Thoracic aorta (tissue), 2 donors: ENCODE data around the gene SLC1A1. TPM values are rescaled to one million over a fixed set of nuclear protein-coding genes. Genes with fewer than 3 reads are reported as not detected.

Experiments
- ATAC-seq: fragments of 150-250 bp; one replicate; pipeline ENCODE4 v1.8.0; 2017; ENCODE audit warnings: low read depth; ENCODE audit not compliant: insufficient number of reproducible peaks, low FRiP score
- DNase-seq: peaks from one replicate; pipeline ENCODE4 v3.0.0-alpha.2; 2020; ENCODE audit warnings: low spot score
- H3K27ac ChIP-seq, 2 donors: fragments of 200-600 bp; sonication (generic); 1 replicate in 1 of 2; 2 replicates in 1 of 2; pipeline ENCODE4 v1.5.1; 2016; ENCODE audit warnings: mild to moderate bottlenecking in 2 of 2, moderate library complexity in 2 of 2
- H3K27me3 ChIP-seq: fragments of 200-600 bp; sonication (generic); replicated peaks from 2 replicates; pipeline ENCODE4 v1.6.0; 2016; ENCODE audit warnings: mild to moderate bottlenecking; ENCODE audit not compliant: insufficient read depth
- H3K36me3 ChIP-seq: fragments of 200-600 bp; sonication (generic); one replicate; pipeline ENCODE4 v1.5.1; 2016
- H3K4me1 ChIP-seq, 2 donors: fragments of 200-600 bp; sonication (generic); 1 replicate in 1 of 2; 2 replicates in 1 of 2; pipeline versions ENCODE4 v1.5.1 to v1.6.0; 2016; ENCODE audit warnings: low read depth in 2 of 2, mild to moderate bottlenecking in 1 of 2; ENCODE audit not compliant: control insufficient read depth in 1 of 2
- H3K4me3 ChIP-seq: fragments of 200-600 bp; sonication (generic); 2 replicates; pipeline ENCODE4 v1.5.1; 2016; ENCODE audit warnings: mild to moderate bottlenecking
- H3K9me3 ChIP-seq: fragments of 200-600 bp; sonication (generic); 2 replicates; pipeline ENCODE4 v1.5.1; 2016
- CTCF ChIP-seq: fragments of 200-600 bp; sonication (generic); IDR thresholded peaks from one replicate; pipeline ENCODE4 v1.5.1; 2019; ENCODE audit warnings: antibody characterized with exemption
- total RNA-seq, 2 donors: library from RNA; depleted of rRNA; stranded (reverse); fragments of >200 nt; gene quantifications; one replicate each; pipeline versions ENCODE4 v1.1.0 to v1.2.3, GENCODE V29; 2016

SLC1A1 gene
- total RNA-seq, 2 donors from 2014 or later: 3.7 to 7.3 TPM

- DNase-seq: no peak
- no peak for TF ChIP-seq CTCF
- no peak for ATAC-seq
- no peaks in the 10 kb centered on the region for H3K27me3 ChIP-seq
- no peak overlapping the region for H3K27ac ChIP-seq
- no peaks in the 10 kb centered on the region for H3K4me1 ChIP-seq
- H3K36me3 ChIP-seq: no peaks in the 10 kb centered on the region
- H3K9me3 ChIP-seq: no peaks in the 10 kb centered on the region
- H3K4me3 ChIP-seq: no peak overlapping the region
These were observed 125.0 kb downstream of the SLC1A1 start for GRCh38 chr9:4615251-4615650.

GRCh38 chr9:4615778-4616177 is 125.5 kb downstream of the SLC1A1 start:
- ATAC-seq: no peak
- Histone ChIP-seq H3K36me3 (no peaks in the 10 kb centered on the region), H3K4me1 (peaks cover 0 to under 1% of the 10 kb centered on the region in 2 donors), H3K4me3 (no peak overlapping the region), H3K9me3 (no peaks in the 10 kb centered on the region), H3K27ac (no peak overlapping the region), H3K27me3 (no peaks in the 10 kb centered on the region)
- no peak for DNase-seq
- no peak for TF ChIP-seq CTCF

- Histone ChIP-seq H3K4me1 (peaks cover 0 to 9% of the 10 kb centered on the region in 2 donors), H3K36me3 (no peaks in the 10 kb centered on the region), H3K4me3 (no peak overlapping the region), H3K27ac (no peak overlapping the region), H3K27me3 (no peaks in the 10 kb centered on the region), H3K9me3 (no peaks in the 10 kb centered on the region)
- no peak for ATAC-seq
- DNase-seq: no peak
- TF ChIP-seq CTCF: no peak
These were observed 127.5 kb downstream of the SLC1A1 start for GRCh38 chr9:4617752-4618151.

GRCh38 chr9:4618700-4619099 is 128.4 kb downstream of the SLC1A1 start:
- Histone ChIP-seq H3K36me3 (no peaks in the 10 kb centered on the region), H3K9me3 (no peaks in the 10 kb centered on the region), H3K4me3 (no peak overlapping the region), H3K27ac (no peak overlapping the region), H3K27me3 (no peaks in the 10 kb centered on the region), H3K4me1 (peaks cover 0 to 9% of the 10 kb centered on the region in 2 donors)
- ATAC-seq (no peak), DNase-seq (no peak)
- no peak for TF ChIP-seq CTCF

- no peak for DNase-seq
- H3K4me3 ChIP-seq: no peak overlapping the region
- no peak for TF ChIP-seq CTCF
- no peaks in the 10 kb centered on the region for H3K27me3 ChIP-seq
- no peak overlapping the region for H3K27ac ChIP-seq
- no peaks in the 10 kb centered on the region for H3K36me3 ChIP-seq
- ATAC-seq: no peak
- H3K4me1 ChIP-seq: peaks cover 0 to 9% of the 10 kb centered on the region in 2 donors
- no peaks in the 10 kb centered on the region for H3K9me3 ChIP-seq
These were observed 129.9 kb downstream of the SLC1A1 start for GRCh38 chr9:4620057-4620765.
